Peyer's patch (tissue), 4 donors: ENCODE measurements around the gene PAEP.

Experiments
- CTCF ChIP-seq, 6 experiments: fragments of 450-650 bp in 4 of 6; fragments of 200-600 bp in 2 of 6; sonication (generic) in 1 of 6; IDR thresholded peaks; one replicate each; pipeline ENCODE4 v1.5.1; 2017 to 2019; ENCODE audit warnings: antibody characterized with exemption in 6 of 6, mild to moderate bottlenecking in 3 of 6, moderate library complexity in 1 of 6
- POLR2A ChIP-seq, 2 donors: fragments of 450-650 bp; IDR thresholded peaks; one replicate each; pipeline ENCODE4 v1.5.1; 2017; ENCODE audit warnings: antibody characterized with exemption in 2 of 2, mild to moderate bottlenecking in 2 of 2, moderate library complexity in 2 of 2

DNA sequence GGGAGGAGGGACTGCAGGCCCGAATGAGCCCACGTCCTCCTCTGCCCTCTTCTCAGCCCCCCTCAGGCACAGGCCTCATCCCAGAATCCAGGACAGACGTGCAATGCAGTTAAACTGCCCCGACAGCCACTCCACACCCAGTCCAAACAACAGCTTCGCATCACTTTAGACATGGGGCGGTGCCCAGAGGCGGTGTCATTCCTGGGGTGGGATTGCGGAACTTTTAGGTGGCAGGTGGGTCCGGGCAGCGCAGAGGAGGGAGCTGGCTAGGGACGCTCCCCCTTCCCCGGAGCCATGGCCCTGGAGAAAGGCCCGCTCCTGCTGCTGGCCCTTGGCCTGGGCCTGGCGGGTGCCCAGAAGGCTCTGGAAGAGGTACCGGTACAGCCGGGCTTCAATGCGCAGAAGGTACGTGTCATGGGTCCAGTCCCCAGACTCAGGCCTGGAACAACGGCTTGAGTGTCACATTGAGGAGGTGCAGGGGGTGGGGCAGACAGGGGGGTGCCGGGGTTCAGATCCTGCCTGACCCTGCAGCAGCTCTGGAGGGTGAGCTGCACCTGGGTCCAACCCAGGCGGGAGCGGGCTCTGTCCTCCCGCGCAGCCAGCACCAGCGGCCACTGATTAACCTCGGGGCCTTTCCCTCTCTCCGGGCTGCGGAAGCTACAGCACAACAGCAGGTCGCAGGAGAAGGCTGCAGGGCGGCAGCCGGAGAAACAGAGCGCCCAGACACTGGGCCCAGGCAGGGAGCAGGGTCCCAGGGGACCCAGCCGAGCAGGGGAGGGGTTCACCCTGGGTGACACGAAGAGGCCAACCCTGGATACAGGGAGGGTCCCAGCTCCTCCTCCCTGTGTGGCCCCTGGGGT lies 52.6 kb downstream of the PAEP start:
- TF ChIP-seq CTCF (IDR thresholded peaks at IDR 0.05), result no peak
- no peak for TF ChIP-seq POLR2A (IDR thresholded peaks at IDR 0.05)
